ENCODE results near the gene FYB2.

DNA sequence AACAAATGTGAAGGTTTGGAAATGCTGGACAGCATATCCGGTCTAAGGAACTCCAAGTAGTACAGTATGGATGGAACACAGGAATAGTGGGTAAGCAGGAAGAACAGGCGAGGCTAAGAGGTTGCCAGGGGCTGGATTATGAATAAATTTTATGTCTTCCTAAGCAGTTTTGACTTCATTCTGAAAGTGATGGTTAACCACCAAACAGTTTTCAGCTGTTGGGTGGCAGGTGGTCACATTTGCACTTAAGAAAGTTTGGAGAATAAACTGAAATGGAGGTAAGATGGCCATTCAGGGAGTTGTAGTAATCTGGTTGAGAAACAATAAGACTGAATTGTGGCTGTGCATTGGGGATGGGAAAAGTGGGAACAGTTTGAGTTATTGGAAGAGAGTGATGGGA lies 90.2 kb downstream of the FYB2 start:
- TF ChIP-seq GABPA (IDR thresholded peaks at IDR 0.05; ENCODE audit: low read depth): no peak
- TF ChIP-seq SREBF2 (IDR thresholded peaks at IDR 0.05; ENCODE audit: low read length): no peak

Measured in GM12878 (cell line).